Measurements from ENCODE around the gene CDK19.

The CDK19 gene

GRCh38 chr6:110731196-110731595, 84.1 kb downstream of the CDK19 start:
- Histone ChIP-seq H3K4me1 (ENCODE audit: low read length) (no peaks in the 10 kb centered on the region), H3K9me3 (replicated peaks; ENCODE audit: insufficient read depth, low read length) (no peaks in the 10 kb centered on the region), H3K4me3 (ENCODE audit: low read length) (no peak overlapping the region), H3K79me2 (ENCODE audit: low read length) (no peaks in the 10 kb centered on the region), H4K20me1 (ENCODE audit: insufficient read depth, low read length) (no peaks in the 10 kb centered on the region), H3K9ac (ENCODE audit: low read length) (no peak overlapping the region), H3K9me2 (replicated peaks; ENCODE audit: insufficient read depth, low read length) (no peaks in the 10 kb centered on the region), H3K4me2 (ENCODE audit: low read depth, low read length) (no peak overlapping the region), H3K27me3 (replicated peaks; ENCODE audit: insufficient read depth, low read length) (no peaks in the 10 kb centered on the region), H3F3A (ENCODE audit: insufficient read depth, low read length) (no peaks in the 10 kb centered on the region), H3K27ac (ENCODE audit: low read length) (no peak overlapping the region), H2AFZ (ENCODE audit: low read length) (no peak overlapping the region), H3K36me3 (replicated peaks; ENCODE audit: insufficient read depth, low read length) (no peaks in the 10 kb centered on the region)
- no peak for DNase-seq
- no peak for TF ChIP-seq EZH2 (optimal IDR thresholded peaks at IDR 0.05; ENCODE audit: low read depth, low read length)
- TF ChIP-seq EZH2phosphoT487 (IDR thresholded peaks at IDR 0.05; ENCODE audit: low read length), result no peak
- no peak for TF ChIP-seq CTCF (IDR thresholded peaks at IDR 0.05; ENCODE audit: low read length)

GRCh38 chr6:110728501-110728900, 86.8 kb downstream of the CDK19 start:
- no peak overlapping the region for H3K4me3 ChIP-seq (ENCODE audit: low read length)
- TF ChIP-seq EZH2 (optimal IDR thresholded peaks at IDR 0.05; ENCODE audit: low read depth, low read length) (no peak), CTCF (IDR thresholded peaks at IDR 0.05; ENCODE audit: low read length) (no peak), EZH2phosphoT487 (IDR thresholded peaks at IDR 0.05; ENCODE audit: low read length) (no peak)
- no peaks in the 10 kb centered on the region for H4K20me1 ChIP-seq (ENCODE audit: insufficient read depth, low read length)
- H3K4me2 ChIP-seq (ENCODE audit: low read depth, low read length), result no peak overlapping the region
- no peak overlapping the region for H2AFZ ChIP-seq (ENCODE audit: low read length)
- DNase-seq, result no peak
- no peaks in the 10 kb centered on the region for H3K36me3 ChIP-seq (replicated peaks; ENCODE audit: insufficient read depth, low read length)
- H3K4me1 ChIP-seq (ENCODE audit: low read length), result no peaks in the 10 kb centered on the region
- H3K9ac ChIP-seq (ENCODE audit: low read length), result no peak overlapping the region
- H3K9me2 ChIP-seq (replicated peaks; ENCODE audit: insufficient read depth, low read length), result no peaks in the 10 kb centered on the region
- H3K27ac ChIP-seq (ENCODE audit: low read length), result no peak overlapping the region
- no peaks in the 10 kb centered on the region for H3K9me3 ChIP-seq (replicated peaks; ENCODE audit: insufficient read depth, low read length)
- no peaks in the 10 kb centered on the region for H3K27me3 ChIP-seq (replicated peaks; ENCODE audit: insufficient read depth, low read length)
- no peaks in the 10 kb centered on the region for H3F3A ChIP-seq (ENCODE audit: insufficient read depth, low read length)
- H3K79me2 ChIP-seq (ENCODE audit: low read length), result no peaks in the 10 kb centered on the region

- Histone ChIP-seq H3K36me3 (replicated peaks; ENCODE audit: insufficient read depth, low read length) (no peaks in the 10 kb centered on the region), H3K4me1 (ENCODE audit: low read length) (no peaks in the 10 kb centered on the region), H3K79me2 (ENCODE audit: low read length) (no peaks in the 10 kb centered on the region), H3K4me2 (ENCODE audit: low read depth, low read length) (no peak overlapping the region), H3K9me3 (replicated peaks; ENCODE audit: insufficient read depth, low read length) (no peaks in the 10 kb centered on the region), H3K27me3 (replicated peaks; ENCODE audit: insufficient read depth, low read length) (no peaks in the 10 kb centered on the region), H2AFZ (ENCODE audit: low read length) (no peak overlapping the region), H3K9ac (ENCODE audit: low read length) (no peak overlapping the region), H3K9me2 (replicated peaks; ENCODE audit: insufficient read depth, low read length) (no peaks in the 10 kb centered on the region), H3F3A (ENCODE audit: insufficient read depth, low read length) (no peaks in the 10 kb centered on the region), H3K4me3 (ENCODE audit: low read length) (no peak overlapping the region), H4K20me1 (ENCODE audit: insufficient read depth, low read length) (no peaks in the 10 kb centered on the region), H3K27ac (ENCODE audit: low read length) (no peak overlapping the region)
- no peak for TF ChIP-seq EZH2 (optimal IDR thresholded peaks at IDR 0.05; ENCODE audit: low read depth, low read length)
- no peak for TF ChIP-seq CTCF (IDR thresholded peaks at IDR 0.05; ENCODE audit: low read length)
- no peak for TF ChIP-seq EZH2phosphoT487 (IDR thresholded peaks at IDR 0.05; ENCODE audit: low read length)
- no peak for DNase-seq
Observed at GRCh38 chr6:110723017-110723416, 92.3 kb downstream of the CDK19 start.

Data from MM.1S (cell line).